A673 (cell line): Measurements from ENCODE around the gene TNKS1BP1. TPM values are rescaled to one million over a fixed set of nuclear protein-coding genes. Genes with fewer than 3 reads are reported as not detected.

Source experiments
- BruUV-seq: library from RNA; stranded (reverse); fragments of 400-500 nt; replicated peaks from 2 replicates; lab custom pipeline; 2021; lab: Mats Ljungman, UMichigan
- CTCF ChIA-PET: fragments of 300-600 bp; sonication (Branson Sonifier 250); formaldehyde crosslinking; loops from one replicate; lab custom pipeline; 2022; ENCODE audit warnings: antibody characterized with exemption; lab: Charles Lee
- POLR2A ChIA-PET: fragments of 300-600 bp; sonication (Branson Sonifier 250); formaldehyde crosslinking; loops from one replicate; lab custom pipeline; 2022; ENCODE audit warnings: antibody characterized with exemption; ENCODE audit not compliant: low non-redundant PET; lab: Charles Lee
- DNase-seq: peaks from one replicate; pipeline ENCODE4 v3.0.0-alpha.2; 2015; ENCODE audit warnings: low spot score
- H3K27ac ChIP-seq: fragments of 200-600 bp; sonication (generic); 2 replicates; pipeline ENCODE4 v1.5.1; 2016; ENCODE audit warnings: mixed run types, low read depth, mild to moderate bottlenecking, mixed read lengths, antibody characterized with exemption, low read length; ENCODE audit not compliant: poor library complexity, severe bottlenecking
- H3K27me3 ChIP-seq: fragments of 200-600 bp; sonication (generic); replicated peaks from 2 replicates; pipeline ENCODE4 v1.6.1; 2017; ENCODE audit warnings: mixed run types, low read depth, mild to moderate bottlenecking, mixed read lengths, antibody characterized with exemption, low read length; ENCODE audit not compliant: insufficient read depth, poor library complexity
- H3K36me3 ChIP-seq: fragments of 200-600 bp; sonication (generic); 2 replicates; pipeline ENCODE4 v1.6.1; 2016; ENCODE audit warnings: mixed run types, mild to moderate bottlenecking, mixed read lengths, antibody characterized with exemption, low read length; ENCODE audit not compliant: insufficient read depth, poor library complexity, severe bottlenecking
- H3K4me1 ChIP-seq: fragments of 200-600 bp; sonication (generic); 2 replicates; pipeline ENCODE4 v1.6.1; 2017; ENCODE audit warnings: mixed run types, mild to moderate bottlenecking, mixed read lengths, antibody characterized with exemption, low read length; ENCODE audit not compliant: insufficient read depth, poor library complexity, severe bottlenecking
- H3K4me3 ChIP-seq: fragments of 200-600 bp; sonication (generic); 2 replicates; pipeline ENCODE4 v1.5.1; 2016; ENCODE audit warnings: low read depth, mixed run types, mild to moderate bottlenecking, mixed read lengths, low read length; ENCODE audit not compliant: poor library complexity, severe bottlenecking
- H3K9me3 ChIP-seq: fragments of 200-600 bp; sonication (generic); 2 replicates; pipeline ENCODE4 v1.6.1; 2016; ENCODE audit warnings: mixed run types, low read depth, mild to moderate bottlenecking, mixed read lengths, antibody characterized with exemption, low read length; ENCODE audit not compliant: poor library complexity, severe bottlenecking
- CTCF ChIP-seq: fragments of 300-800, 200-600 bp; sonication (generic); conservative IDR thresholded peaks from 2 replicates; pipeline ENCODE4 v1.5.1; 2017; ENCODE audit warnings: low read depth, mild to moderate bottlenecking, antibody characterized with exemption, low read length, moderate library complexity, mixed read lengths
- EZH2 ChIP-seq: fragments of 200-600 bp; sonication (generic); IDR thresholded peaks from 2 replicates; pipeline ENCODE4 v1.6.1; 2017; ENCODE audit warnings: borderline replicate concordance, low read depth, mild to moderate bottlenecking, mixed read lengths, antibody characterized with exemption, low read length; ENCODE audit not compliant: poor library complexity, severe bottlenecking
- intact Hi-C: fragments of 100-400 bp; cut with micrococcal nuclease; formaldehyde crosslinking; loops from one replicate; pipeline ENCODE4 v1.10.0; 2022; ENCODE audit not compliant: unreplicated experiment
- total RNA-seq: library from RNA; stranded (reverse); gene quantifications from 2 replicates; pipeline ENCODE4 v1.2.3, GENCODE V29; 2021

TNKS1BP1 gene
- total RNA-seq, 1 experiment from 2014 or later: 80.4 TPM

DNA sequence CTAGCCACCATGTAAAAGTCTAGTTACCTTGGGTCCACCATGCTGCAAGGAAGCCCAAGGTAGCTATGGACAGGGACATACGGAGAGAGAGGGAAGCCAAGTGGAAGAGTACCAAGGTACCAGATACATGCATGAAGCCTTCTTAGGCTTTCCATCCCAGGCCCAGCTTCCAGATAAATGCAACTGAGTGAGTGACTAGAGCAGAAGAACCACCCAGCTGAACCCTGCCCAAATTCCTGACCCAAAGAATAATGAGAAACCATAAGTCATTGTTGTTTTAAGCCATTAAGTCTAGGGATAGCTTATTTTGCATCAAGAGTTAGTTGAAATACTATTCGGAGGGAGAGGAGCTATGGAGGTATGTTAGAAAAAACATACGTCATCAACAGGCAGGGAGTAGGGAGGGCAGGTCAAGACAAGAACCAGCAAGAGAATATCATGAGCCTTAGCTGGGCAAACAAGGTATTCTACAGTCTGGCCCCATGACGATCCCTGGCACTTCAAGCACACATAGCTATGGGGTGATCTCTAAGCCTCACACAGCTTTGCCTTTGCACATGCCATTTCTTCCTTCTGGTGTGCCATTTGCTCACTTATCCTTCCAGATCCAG lies 51.2 kb downstream of the TNKS1BP1 start:
- Histone ChIP-seq H3K27me3 (no peaks in the 10 kb centered on the region), H3K36me3 (no peaks in the 10 kb centered on the region), H3K4me3 (no peak overlapping the region), H3K9me3 (no peaks in the 10 kb centered on the region), H3K27ac (no peak overlapping the region), H3K4me1 (peaks cover 11% of the 10 kb centered on the region)
- POLR2A ChIA-PET: no interaction called here
- TF ChIP-seq CTCF (no peak), EZH2 (no peak)
- CTCF ChIA-PET: interaction anchor here (1.4 kb wide), 1 partner anchor 24 kb away, joined by 18 read pairs; no protein-coding TSS in a partner anchor
- intact Hi-C loops: no loop called here
- no peak for DNase-seq
- no TSS peak for BruUV-seq

GRCh38 chr11:57269571-57270021 lies 55.2 kb downstream of the TNKS1BP1 start:
- BruUV-seq: no TSS peak

GRCh38 chr11:57266157-57266556 lies 58.6 kb downstream of the TNKS1BP1 start:
- ChIA-PET POLR2A (no interaction called here), CTCF (no interaction called here)
- H3K4me1 ChIP-seq: peaks cover 4% of the 10 kb centered on the region
- H3K36me3 ChIP-seq: no peaks in the 10 kb centered on the region
- TF ChIP-seq EZH2 (no peak), CTCF (no peak)
- no TSS peak for BruUV-seq
- DNase-seq: no peak
- H3K27ac ChIP-seq: no peak overlapping the region
- H3K27me3 ChIP-seq: no peaks in the 10 kb centered on the region
- peaks cover 7% of the 10 kb centered on the region for H3K9me3 ChIP-seq
- no peak overlapping the region for H3K4me3 ChIP-seq
- intact Hi-C loops: no loop called here

More at GRCh38 chr11:57269571-57270021, 55.2 kb downstream of the TNKS1BP1 start:
- no peak for TF ChIP-seq CTCF
- no peak for TF ChIP-seq EZH2
- H3K27ac ChIP-seq: no peak overlapping the region
- POLR2A ChIA-PET: no interaction called here
- H3K4me1 ChIP-seq: peaks cover 4% of the 10 kb centered on the region
- H3K4me3 ChIP-seq: no peak overlapping the region
- peak; percentile 74 for DNase-seq
- no peaks in the 10 kb centered on the region for H3K27me3 ChIP-seq
- H3K9me3 ChIP-seq: peaks cover 7% of the 10 kb centered on the region
- CTCF ChIA-PET: no interaction called here
- H3K36me3 ChIP-seq: no peaks in the 10 kb centered on the region
- intact Hi-C loops: no loop called here
